ENCODE results near the gene NEDD4L.

- TF ChIP-seq CTCF (IDR thresholded peaks at IDR 0.05) (no peak), REST (IDR thresholded peaks at IDR 0.05; ENCODE audit: insufficient read depth in 1 of 2, low read depth in 2 of 2, low read length in 1 of 2) (no peak), POLR2AphosphoS5 (IDR thresholded peaks at IDR 0.05; ENCODE audit: low read depth, low read length) (no peak), SIN3A (IDR thresholded peaks at IDR 0.05; ENCODE audit: borderline replicate concordance, insufficient read depth, low read depth, low read length) (no peak)
Observed at GRCh38 chr18:58196881-58197872, 153.2 kb downstream of the NEDD4L start.
